Chondrocyte (in vitro differentiated cells): ENCODE measurements around the gene C2CD3. TPM values are rescaled to one million over a fixed set of nuclear protein-coding genes. Genes with fewer than 3 reads are reported as not detected.

Experiments
- DNase-seq: peaks from one replicate; pipeline ENCODE4 v3.0.0; 2021; ENCODE audit warnings: mixed read lengths, low spot score
- H3K27ac Mint-ChIP-seq: one replicate; pipeline ENCODE4 v1.8.0; 2021; ENCODE audit warnings: mild to moderate bottlenecking, moderate library complexity, mixed read lengths; ENCODE audit not compliant: unreplicated experiment
- H3K27me3 Mint-ChIP-seq: 2 replicates; pipeline ENCODE4 v1.8.0; 2021; ENCODE audit warnings: low read depth, mixed read lengths
- H3K36me3 Mint-ChIP-seq: 2 replicates; pipeline ENCODE4 v1.8.0; 2021; ENCODE audit warnings: low read depth, mixed read lengths
- H3K4me1 Mint-ChIP-seq: 2 replicates; pipeline ENCODE4 v1.8.0; 2021; ENCODE audit warnings: low read depth, mild to moderate bottlenecking, mixed read lengths
- H3K4me3 Mint-ChIP-seq: one replicate; pipeline ENCODE4 v1.8.0; 2021; ENCODE audit warnings: mild to moderate bottlenecking, moderate library complexity, mixed read lengths; ENCODE audit not compliant: unreplicated experiment
- H3K9me3 Mint-ChIP-seq: 2 replicates; pipeline ENCODE4 v1.8.0; 2021; ENCODE audit warnings: low read depth, mixed read lengths
- CTCF ChIP-seq: fragments of 200-600 bp; sonication (generic); IDR thresholded peaks from 2 replicates; pipeline ENCODE4 v1.5.0; 2021; ENCODE audit warnings: antibody characterized with exemption, mild to moderate bottlenecking, moderate library complexity
- total RNA-seq: library from RNA; stranded (reverse); gene quantifications from 3 replicates; pipeline ENCODE4 v1.2.1, GENCODE V29; 2021

C2CD3 gene
- total RNA-seq, 1 donor from 2014 or later, result 14.7 TPM

- Mint-ChIP-seq H3K4me1 (peaks cover 13% of the 10 kb centered on the region), H3K36me3 (peaks cover 10% of the 10 kb centered on the region), H3K27me3 (no peaks in the 10 kb centered on the region), H3K4me3 (no peak overlapping the region), H3K9me3 (peaks cover 3% of the 10 kb centered on the region), H3K27ac (no peak overlapping the region)
- no peak for DNase-seq
- no peak for TF ChIP-seq CTCF
These were observed 14.9 kb upstream of the C2CD3 start for GRCh38 chr11:74185695-74186094.

GRCh38 chr11:74185285-74185684 is 14.5 kb upstream of the C2CD3 start:
- peaks cover 13% of the 10 kb centered on the region for H3K4me1 Mint-ChIP-seq
- no peaks in the 10 kb centered on the region for H3K27me3 Mint-ChIP-seq
- peaks cover 7% of the 10 kb centered on the region for H3K36me3 Mint-ChIP-seq
- no peak overlapping the region for H3K27ac Mint-ChIP-seq
- no peak for TF ChIP-seq CTCF
- H3K4me3 Mint-ChIP-seq, result no peak overlapping the region
- H3K9me3 Mint-ChIP-seq, result no peaks in the 10 kb centered on the region
- no peak for DNase-seq

- H3K27ac Mint-ChIP-seq, result no peak overlapping the region
- H3K4me3 Mint-ChIP-seq, result no peak overlapping the region
- no peak for TF ChIP-seq CTCF
- no peaks in the 10 kb centered on the region for H3K27me3 Mint-ChIP-seq
- peaks cover 28% of the 10 kb centered on the region for H3K4me1 Mint-ChIP-seq
- H3K36me3 Mint-ChIP-seq, result peaks cover 2% of the 10 kb centered on the region
- H3K9me3 Mint-ChIP-seq, result no peaks in the 10 kb centered on the region
- DNase-seq, result no peak
These were observed 11.8 kb upstream of the C2CD3 start for GRCh38 chr11:74182635-74183034.

- Mint-ChIP-seq H3K27me3 (no peaks in the 10 kb centered on the region), H3K4me3 (no peak overlapping the region), H3K27ac (peak overlapping the region; percentile 2)
These were observed 8.6 kb upstream of the C2CD3 start for GRCh38 chr11:74179234-74180052.

GRCh38 chr11:74175920-74176319 is 5.1 kb upstream of the C2CD3 start:
- Mint-ChIP-seq H3K27me3 (no peaks in the 10 kb centered on the region), H3K36me3 (peaks cover 2% of the 10 kb centered on the region), H3K27ac (no peak overlapping the region), H3K9me3 (no peaks in the 10 kb centered on the region), H3K4me3 (no peak overlapping the region), H3K4me1 (peaks cover 27% of the 10 kb centered on the region)
- TF ChIP-seq CTCF, result no peak
- DNase-seq, result no peak

More at GRCh38 chr11:74179234-74180052, 8.6 kb upstream of the C2CD3 start:
- Mint-ChIP-seq H3K4me1 (peaks cover 18% of the 10 kb centered on the region), H3K9me3 (no peaks in the 10 kb centered on the region), H3K36me3 (peaks cover 3% of the 10 kb centered on the region)
- TF ChIP-seq CTCF, result no peak
- DNase-seq, result no peak
